Measurements from ENCODE around the gene TJP2. TPM values are rescaled to one million over a fixed set of nuclear protein-coding genes. Genes with fewer than 3 reads are reported as not detected.
A peak's percentile ranks its signal among the peaks of the same experiment; 100 is the strongest.

Gene TJP2
- total RNA-seq, 4 donors from 2014 or later = 96.3 to 240 (median 117) TPM

DNA sequence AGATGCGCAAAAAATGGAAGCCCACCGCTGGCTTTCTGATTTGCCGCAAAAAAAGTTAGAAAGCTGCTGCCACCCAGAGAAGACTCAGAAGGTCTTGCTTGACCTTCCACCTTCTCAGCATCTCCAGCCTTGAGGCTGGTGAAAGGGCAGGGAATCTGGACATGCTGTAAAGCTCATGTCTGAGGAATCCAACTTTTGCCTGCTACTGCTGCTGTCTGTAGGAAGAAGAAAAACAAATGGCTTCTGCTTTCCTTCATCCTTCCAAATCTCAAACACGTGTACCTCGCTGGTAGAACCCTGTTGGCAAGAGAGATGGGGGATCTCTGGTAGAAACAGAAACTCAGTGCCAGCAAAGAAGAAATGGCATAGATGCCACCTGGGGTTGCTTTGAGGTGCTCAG, 10.2 kb downstream of the TJP2 start:
- 88% methylated on average over 5 of the region's 5 CpGs for WGBS
- TF ChIP-seq POLR2AphosphoS5 (IDR thresholded peaks at IDR 0.05) = no peak
- TF ChIP-seq, protein P1, sequence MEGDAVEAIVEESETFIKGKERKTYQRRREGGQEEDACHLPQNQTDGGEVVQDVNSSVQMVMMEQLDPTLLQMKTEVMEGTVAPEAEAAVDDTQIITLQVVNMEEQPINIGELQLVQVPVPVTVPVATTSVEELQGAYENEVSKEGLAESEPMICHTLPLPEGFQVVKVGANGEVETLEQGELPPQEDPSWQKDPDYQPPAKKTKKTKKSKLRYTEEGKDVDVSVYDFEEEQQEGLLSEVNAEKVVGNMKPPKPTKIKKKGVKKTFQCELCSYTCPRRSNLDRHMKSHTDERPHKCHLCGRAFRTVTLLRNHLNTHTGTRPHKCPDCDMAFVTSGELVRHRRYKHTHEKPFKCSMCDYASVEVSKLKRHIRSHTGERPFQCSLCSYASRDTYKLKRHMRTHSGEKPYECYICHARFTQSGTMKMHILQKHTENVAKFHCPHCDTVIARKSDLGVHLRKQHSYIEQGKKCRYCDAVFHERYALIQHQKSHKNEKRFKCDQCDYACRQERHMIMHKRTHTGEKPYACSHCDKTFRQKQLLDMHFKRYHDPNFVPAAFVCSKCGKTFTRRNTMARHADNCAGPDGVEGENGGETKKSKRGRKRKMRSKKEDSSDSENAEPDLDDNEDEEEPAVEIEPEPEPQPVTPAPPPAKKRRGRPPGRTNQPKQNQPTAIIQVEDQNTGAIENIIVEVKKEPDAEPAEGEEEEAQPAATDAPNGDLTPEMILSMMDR (IDR thresholded peaks at IDR 0.05) = no peak
- no peak for TF ChIP-seq EP300 (IDR thresholded peaks at IDR 0.05)
- no peak for TF ChIP-seq POLR2A (IDR thresholded peaks at IDR 0.05)
- no peak overlapping the region for H3K27ac ChIP-seq

DNA sequence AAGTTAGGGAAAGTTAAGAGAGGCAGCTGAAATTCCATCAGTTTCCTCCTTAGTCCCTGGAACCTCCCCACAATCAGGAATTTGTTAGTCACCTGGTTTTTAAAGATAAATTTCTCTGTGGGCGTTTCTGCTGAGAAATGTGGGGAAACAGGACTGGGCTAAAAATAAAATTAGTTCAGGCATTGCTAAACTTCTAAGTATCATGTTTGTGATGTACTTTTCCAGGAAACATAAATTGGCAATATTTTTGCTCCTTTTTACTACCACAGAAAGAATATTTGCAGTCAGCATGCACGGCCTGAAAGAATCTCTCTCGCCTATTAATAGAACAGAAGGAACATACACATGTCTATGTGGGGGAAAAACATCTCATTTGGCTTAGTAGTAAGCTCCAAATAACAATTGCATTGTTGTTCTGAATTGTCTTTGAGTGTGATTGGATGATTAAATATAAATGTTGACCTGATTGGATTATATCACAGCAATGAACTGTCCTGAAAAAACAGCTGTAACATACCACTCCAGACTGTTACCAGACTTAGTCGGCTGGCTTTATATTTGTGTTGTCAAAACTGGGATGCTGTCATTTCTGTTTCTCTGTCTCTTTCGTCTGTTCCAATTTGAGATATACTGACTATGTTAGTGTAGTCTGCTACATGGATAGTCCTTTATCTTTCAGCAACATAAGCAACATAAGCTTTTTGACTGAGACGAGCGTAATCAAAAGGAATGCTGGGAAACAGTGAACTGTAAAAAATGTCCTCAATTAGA, 12.9 kb downstream of the TJP2 start:
- Histone ChIP-seq H3K36me3 (no peaks in the 10 kb centered on the region), H3K9me3 (no peaks in the 10 kb centered on the region), H3K4me1 (peaks cover 25% of the 10 kb centered on the region), H3K27me3 (no peaks in the 10 kb centered on the region), H3K4me3 (no peak overlapping the region), H3K27ac (peak overlapping the region; percentile 36)
- DNase-seq (ENCODE audit: low spot score in 2 of 2) = no peak
- WGBS = 44% methylated on average over 7 of the region's 7 CpGs
- TF ChIP-seq POLR2A (IDR thresholded peaks at IDR 0.05) = no peak
- TF ChIP-seq EP300 (IDR thresholded peaks at IDR 0.05) = no peak
- TF ChIP-seq, protein P1 (IDR thresholded peaks at IDR 0.05) = no peak

More for the DNA sequence above, 10.2 kb downstream of the TJP2 start:
- H3K36me3 ChIP-seq = no peaks in the 10 kb centered on the region
- H3K9me3 ChIP-seq = no peaks in the 10 kb centered on the region
- H3K4me1 ChIP-seq = peaks cover 32% of the 10 kb centered on the region
- no peak overlapping the region for H3K4me3 ChIP-seq
- DNase-seq (ENCODE audit: low spot score in 2 of 2) = no peak
- no peaks in the 10 kb centered on the region for H3K27me3 ChIP-seq

DNA sequence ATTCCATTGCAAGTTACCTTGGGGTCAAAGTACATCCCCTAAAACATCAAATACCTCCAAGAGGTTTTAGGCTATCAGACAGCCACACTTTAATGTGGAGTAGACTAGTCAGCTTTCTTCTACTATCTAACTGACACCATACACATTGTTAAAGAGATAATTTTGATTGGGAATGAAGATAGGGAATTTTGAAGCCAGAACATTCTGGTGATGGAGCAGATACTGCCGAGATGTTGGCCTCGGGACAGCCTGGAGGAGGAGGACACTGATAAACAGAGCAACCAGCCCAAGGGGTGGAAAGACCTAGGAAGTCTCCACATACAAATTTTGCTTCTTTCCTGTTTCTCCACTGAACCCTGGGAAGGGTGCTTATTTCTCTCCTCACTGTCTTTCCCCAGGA, 14.9 kb downstream of the TJP2 start:
- WGBS = 70% methylated on average over 2 of the region's 2 CpGs
- no peak overlapping the region for H3K4me3 ChIP-seq
- TF ChIP-seq POLR2AphosphoS5 (IDR thresholded peaks at IDR 0.05) (no peak), EP300 (IDR thresholded peaks at IDR 0.05) (no peak)
- TF ChIP-seq, protein P1 (IDR thresholded peaks at IDR 0.05) = no peak
- H3K27ac ChIP-seq = no peak overlapping the region
- peaks cover 26% of the 10 kb centered on the region for H3K4me1 ChIP-seq
- H3K9me3 ChIP-seq = no peaks in the 10 kb centered on the region
- H3K36me3 ChIP-seq = no peaks in the 10 kb centered on the region
- no peaks in the 10 kb centered on the region for H3K27me3 ChIP-seq
- no peak for DNase-seq (ENCODE audit: low spot score in 2 of 2)

DNA sequence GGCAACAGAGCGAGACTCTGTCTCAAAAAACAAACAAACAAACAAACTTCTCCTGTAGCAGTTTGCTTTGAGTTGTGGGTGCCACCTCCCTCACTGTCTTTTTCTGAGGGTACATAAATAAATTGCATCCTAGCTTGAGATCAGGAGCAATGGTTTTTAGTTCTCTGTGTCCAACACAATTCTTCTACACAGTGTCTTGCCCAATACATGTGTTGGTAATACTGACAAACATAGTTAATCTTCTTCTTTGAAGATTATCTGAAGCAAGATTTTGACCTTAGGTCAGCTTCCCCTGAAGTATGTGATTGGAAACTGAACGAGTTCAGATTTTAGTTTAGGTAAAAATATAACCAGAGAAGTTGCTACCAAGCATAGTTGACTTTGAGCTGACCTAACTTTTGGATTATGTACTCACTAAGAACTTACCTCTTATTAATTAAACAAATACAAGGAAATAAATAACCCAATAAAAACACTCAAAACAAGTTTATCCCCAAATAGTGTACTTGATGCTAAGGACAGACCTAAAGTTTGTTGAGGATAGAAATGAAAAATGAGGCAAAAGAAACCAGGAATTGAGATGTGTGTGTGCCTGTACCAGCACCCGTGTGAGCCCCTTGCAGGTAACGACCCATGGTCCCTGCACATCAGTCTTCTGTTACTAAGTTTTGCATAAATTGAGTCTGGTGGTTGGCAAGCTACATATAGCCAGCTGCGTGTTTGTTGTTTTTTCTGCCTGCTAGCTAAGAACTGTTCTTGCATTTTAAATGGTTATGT, 16.2 kb downstream of the TJP2 start:
- no peaks in the 10 kb centered on the region for H3K27me3 ChIP-seq
- H3K36me3 ChIP-seq = no peaks in the 10 kb centered on the region
- H3K4me1 ChIP-seq = peaks cover 26% of the 10 kb centered on the region
- TF ChIP-seq POLR2AphosphoS5 (IDR thresholded peaks at IDR 0.05) (no peak), EP300 (IDR thresholded peaks at IDR 0.05) (no peak), POLR2A (IDR thresholded peaks at IDR 0.05) (no peak)
- TF ChIP-seq, protein P1 (IDR thresholded peaks at IDR 0.05) = no peak
- H3K4me3 ChIP-seq = no peak overlapping the region
- no peak overlapping the region for H3K27ac ChIP-seq
- WGBS = 64% methylated on average over 5 of the region's 5 CpGs
- no peak for DNase-seq (ENCODE audit: low spot score in 2 of 2)
- no peaks in the 10 kb centered on the region for H3K9me3 ChIP-seq

DNA sequence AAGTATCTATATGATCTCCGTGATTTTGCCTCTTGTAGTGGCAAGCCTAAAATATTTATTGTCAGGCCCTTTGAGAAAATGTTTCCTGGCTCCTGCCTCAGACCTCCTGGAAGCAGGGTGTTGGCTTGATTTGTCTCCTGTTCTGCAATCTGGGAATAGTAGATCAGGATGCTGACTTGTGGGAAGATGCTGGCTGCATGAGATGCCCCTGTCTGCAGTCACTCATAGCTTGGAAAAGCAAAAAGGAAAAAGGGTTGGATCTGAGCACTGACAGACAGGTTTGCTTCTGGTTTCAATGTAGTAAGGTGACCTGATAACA, 16.7 kb downstream of the TJP2 start:
- DNase-seq (ENCODE audit: low spot score in 2 of 2) = no peak
- no peaks in the 10 kb centered on the region for H3K9me3 ChIP-seq
- H3K4me1 ChIP-seq = peaks cover 28% of the 10 kb centered on the region
- no peak for TF ChIP-seq EP300 (IDR thresholded peaks at IDR 0.05)
- no peak for TF ChIP-seq POLR2A (IDR thresholded peaks at IDR 0.05)
- TF ChIP-seq, protein P1 (IDR thresholded peaks at IDR 0.05) = no peak
- no peak for TF ChIP-seq POLR2AphosphoS5 (IDR thresholded peaks at IDR 0.05)
- no peak overlapping the region for H3K4me3 ChIP-seq
- H3K36me3 ChIP-seq = no peaks in the 10 kb centered on the region
- WGBS = 47% methylated on average over 1 of the region's 1 CpG
- H3K27ac ChIP-seq = no peak overlapping the region
- no peaks in the 10 kb centered on the region for H3K27me3 ChIP-seq

Measured in suprapubic skin (tissue), 4 donors.